Activated CD8-positive, alpha-beta memory T cell treated with anti-CD3 and anti-CD28 coated beads, Interleukin-2, amount 10 ng/mL, durations not matched to agents 7 days and 5 days (primary cell): ENCODE measurements around the gene C2orf81. TPM values are rescaled to one million over a fixed set of nuclear protein-coding genes. Genes with fewer than 3 reads are reported as not detected.

ENCODE experiments used
- ATAC-seq: fragments of 150-1000 bp; cut with Tn5 transposase; one replicate; pipeline ENCODE4 v1.10.0; 2021; ENCODE audit warnings: moderate library complexity
- CTCF ChIA-PET: fragments of 350-600 bp; sonication (Branson Sonifier 250); formaldehyde crosslinking; loops from one replicate; lab custom pipeline; 2021; ENCODE audit warnings: antibody characterized with exemption; lab: Charles Lee
- DNase-seq: peaks from one replicate; pipeline ENCODE4 v3.0.0-alpha.2; 2020
- H3K27ac Mint-ChIP-seq: one replicate; pipeline ENCODE4 v1.8.0; 2021; ENCODE audit warnings: mild to moderate bottlenecking, mixed read lengths
- H3K27me3 Mint-ChIP-seq: one replicate; pipeline ENCODE4 v1.8.0; 2021; ENCODE audit warnings: mixed read lengths
- H3K36me3 Mint-ChIP-seq: one replicate; pipeline ENCODE4 v1.8.0; 2021; ENCODE audit warnings: mild to moderate bottlenecking, mixed read lengths
- H3K4me1 Mint-ChIP-seq: one replicate; pipeline ENCODE4 v1.8.0; 2021; ENCODE audit warnings: mixed read lengths
- H3K4me3 Mint-ChIP-seq: one replicate; pipeline ENCODE4 v1.8.0; 2021; ENCODE audit warnings: mild to moderate bottlenecking, moderate library complexity, mixed read lengths
- H3K9me3 Mint-ChIP-seq: one replicate; pipeline ENCODE4 v1.8.0; 2022; ENCODE audit warnings: low read depth, mixed read lengths
- total RNA-seq, 2 experiments: library from RNA; stranded (reverse); gene quantifications; one replicate each; pipeline ENCODE4 v1.2.3, GENCODE V29; 2021

C2orf81 gene
- total RNA-seq, 2 experiments from 2014 or later = 0.93 to 1.8 TPM

DNA sequence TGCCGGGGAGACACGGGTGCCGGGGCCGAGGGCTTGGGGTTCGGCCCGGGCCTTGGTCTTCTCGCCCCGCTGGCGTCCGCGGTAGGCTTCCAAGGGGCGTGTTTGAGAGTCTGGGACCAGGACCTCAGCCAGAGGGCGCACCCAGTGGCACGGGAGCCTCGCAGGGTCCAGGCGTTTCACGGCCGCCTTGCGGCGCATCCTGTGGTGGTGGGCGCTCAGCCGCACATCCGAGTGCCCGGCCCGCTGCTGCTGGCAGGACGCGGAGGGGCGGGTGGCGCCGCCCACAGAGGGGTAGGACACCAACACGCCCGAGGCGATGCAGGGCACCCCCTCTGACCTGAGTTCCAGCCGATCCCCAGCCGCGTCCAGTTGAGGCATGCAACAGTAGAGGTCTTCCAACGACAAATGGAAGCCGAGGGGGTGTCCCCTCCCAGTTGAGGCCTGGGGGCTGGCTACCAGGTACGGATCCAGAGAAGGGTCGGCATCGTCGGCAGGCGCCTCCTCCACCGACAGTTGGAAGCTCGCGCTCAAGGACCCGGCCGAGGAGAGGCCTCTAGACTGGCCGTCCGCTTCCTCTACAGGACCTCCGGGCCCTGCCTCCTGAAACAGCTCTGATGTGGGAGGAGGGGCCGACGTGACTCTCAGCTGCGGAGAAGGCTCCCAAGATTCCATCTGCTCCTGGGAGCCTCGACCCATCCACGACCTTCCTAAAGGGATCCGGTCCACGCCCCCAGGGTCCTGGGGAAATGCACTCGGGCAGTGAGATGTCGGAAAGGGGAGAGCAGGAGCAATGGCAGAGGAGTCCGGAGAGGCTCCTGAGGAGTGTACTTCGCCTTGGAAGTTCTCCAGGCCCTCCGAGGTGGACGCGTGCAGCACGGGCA, 6.3 kb downstream of the C2orf81 start:
- H3K36me3 Mint-ChIP-seq = no peaks in the 10 kb centered on the region
- CTCF ChIA-PET = interaction anchor here (0.9 to 1.6 kb wide), 4 partner anchors 14 to 37 kb away, joined by 3 read pairs; no protein-coding TSS in a partner anchor
- DNase-seq = no peak
- H3K27ac Mint-ChIP-seq = no peak overlapping the region
- no peak overlapping the region for H3K4me3 Mint-ChIP-seq
- peak; percentile 37 for ATAC-seq
- H3K27me3 Mint-ChIP-seq = peaks cover 20% of the 10 kb centered on the region
- no peaks in the 10 kb centered on the region for H3K9me3 Mint-ChIP-seq
- H3K4me1 Mint-ChIP-seq = peaks cover 18% of the 10 kb centered on the region

DNA sequence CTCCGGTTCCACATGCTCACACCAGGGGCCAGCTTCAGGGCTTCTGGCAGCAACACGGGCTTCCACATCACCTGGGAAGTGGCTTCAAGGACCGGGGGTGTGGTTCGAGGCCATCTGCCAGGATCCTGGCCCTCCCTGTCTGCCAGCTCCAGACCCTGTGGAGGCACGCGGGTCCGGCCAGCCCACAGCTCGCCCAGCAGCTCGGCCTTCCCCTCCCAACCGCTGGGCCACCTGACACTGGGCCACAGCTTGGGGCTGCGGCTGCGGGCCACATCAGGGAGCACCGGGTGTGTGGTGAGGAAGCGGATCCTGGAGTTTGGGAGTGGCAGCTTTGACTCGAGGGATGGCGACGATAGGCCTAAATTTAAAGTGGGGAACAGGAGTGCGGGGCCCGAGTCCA, 7.0 kb downstream of the C2orf81 start:
- no peak for DNase-seq
- H3K27me3 Mint-ChIP-seq = peaks cover 20% of the 10 kb centered on the region
- no peak overlapping the region for H3K27ac Mint-ChIP-seq
- CTCF ChIA-PET = interaction anchor here (0.9 to 1.2 kb wide), 2 partner anchors 13 to 23 kb away, joined by 3 read pairs; no protein-coding TSS in a partner anchor
- H3K9me3 Mint-ChIP-seq = no peaks in the 10 kb centered on the region
- no peak for ATAC-seq
- no peak overlapping the region for H3K4me3 Mint-ChIP-seq
- peaks cover 16% of the 10 kb centered on the region for H3K4me1 Mint-ChIP-seq
- H3K36me3 Mint-ChIP-seq = no peaks in the 10 kb centered on the region

GRCh38 chr2:74413001-74413698, 8.3 kb downstream of the C2orf81 start:
- Mint-ChIP-seq H3K9me3 (no peaks in the 10 kb centered on the region), H3K36me3 (no peaks in the 10 kb centered on the region), H3K4me3 (no peak overlapping the region), H3K27ac (no peak overlapping the region), H3K4me1 (peaks cover 16% of the 10 kb centered on the region), H3K27me3 (peaks cover 29% of the 10 kb centered on the region)
- CTCF ChIA-PET = interaction anchor here (0.8 to 1.6 kb wide), 2 partner anchors 8 to 78 kb away, joined by 3 to 6 read pairs; partner anchors contain the start of genes C2orf81 and WDR54
- ATAC-seq (no peak), DNase-seq (no peak)

GRCh38 chr2:74407682-74408081, 13.7 kb downstream of the C2orf81 start:
- CTCF ChIA-PET = interaction anchor here (0.7 kb wide), 1 partner anchor 50 kb away, joined by 3 read pairs; the partner anchor contains the start of gene WBP1
- Mint-ChIP-seq H3K36me3 (no peaks in the 10 kb centered on the region), H3K27ac (no peak overlapping the region), H3K4me3 (no peak overlapping the region), H3K27me3 (peaks cover 29% of the 10 kb centered on the region), H3K9me3 (no peaks in the 10 kb centered on the region), H3K4me1 (no peaks in the 10 kb centered on the region)
- DNase-seq = no peak
- no peak for ATAC-seq

DNA sequence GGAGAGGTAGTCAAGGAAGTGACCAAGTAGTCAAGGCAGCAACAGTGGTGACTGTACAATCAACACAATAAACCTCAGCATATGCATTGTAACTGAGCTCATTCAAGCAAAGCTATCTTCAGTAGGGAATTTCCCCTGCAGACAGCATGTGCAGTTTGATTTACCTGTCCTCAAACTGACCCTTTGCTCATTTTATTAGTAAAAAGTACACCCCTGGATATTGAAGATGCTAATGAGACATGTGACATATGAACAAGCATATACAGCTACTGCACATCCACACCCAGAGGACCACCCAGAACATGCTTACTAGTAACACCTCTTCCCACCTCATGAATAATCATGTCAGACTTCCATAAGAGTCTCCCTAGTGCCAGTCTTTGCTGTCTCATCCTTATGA, 15.4 kb downstream of the C2orf81 start:
- no peaks in the 10 kb centered on the region for H3K4me1 Mint-ChIP-seq
- H3K27me3 Mint-ChIP-seq = peaks cover 33% of the 10 kb centered on the region
- no peak overlapping the region for H3K4me3 Mint-ChIP-seq
- no peak for DNase-seq
- H3K27ac Mint-ChIP-seq = no peak overlapping the region
- no peaks in the 10 kb centered on the region for H3K9me3 Mint-ChIP-seq
- no peaks in the 10 kb centered on the region for H3K36me3 Mint-ChIP-seq
- CTCF ChIA-PET = interaction anchor here (1.6 kb wide), 1 partner anchor 15 kb away, joined by 4 read pairs; the partner anchor contains the start of genes C2orf81 and WDR54
- peak; percentile 27 for ATAC-seq

DNA sequence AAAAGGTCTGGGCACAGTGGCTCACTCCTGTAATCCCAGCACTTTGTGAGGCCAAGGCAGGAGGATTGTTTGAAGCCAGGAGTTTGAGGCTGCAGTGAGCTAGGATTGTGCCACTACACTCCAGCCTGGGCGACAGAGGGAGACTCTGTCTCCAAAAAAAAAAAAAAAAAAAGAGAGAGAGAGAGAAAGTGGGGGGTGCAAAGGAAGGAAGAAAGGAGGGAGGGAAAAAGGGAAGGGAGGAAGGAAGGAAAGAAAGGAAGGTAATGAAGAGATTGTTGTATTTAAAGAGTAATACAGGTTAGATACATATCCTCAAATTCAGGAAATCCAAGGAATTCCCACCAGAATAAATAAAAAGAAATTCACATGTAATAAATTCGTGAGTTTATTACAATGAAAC, 19.5 kb downstream of the C2orf81 start:
- no peak overlapping the region for H3K27ac Mint-ChIP-seq
- CTCF ChIA-PET = interaction anchor here (1.0 to 1.8 kb wide), 5 partner anchors 10 to 152 kb away, joined by 3 to 10 read pairs (median 4); no protein-coding TSS in a partner anchor
- DNase-seq = no peak
- no peaks in the 10 kb centered on the region for H3K4me1 Mint-ChIP-seq
- peaks cover 15% of the 10 kb centered on the region for H3K27me3 Mint-ChIP-seq
- no peak for ATAC-seq
- no peaks in the 10 kb centered on the region for H3K36me3 Mint-ChIP-seq
- no peak overlapping the region for H3K4me3 Mint-ChIP-seq
- H3K9me3 Mint-ChIP-seq = no peaks in the 10 kb centered on the region

DNA sequence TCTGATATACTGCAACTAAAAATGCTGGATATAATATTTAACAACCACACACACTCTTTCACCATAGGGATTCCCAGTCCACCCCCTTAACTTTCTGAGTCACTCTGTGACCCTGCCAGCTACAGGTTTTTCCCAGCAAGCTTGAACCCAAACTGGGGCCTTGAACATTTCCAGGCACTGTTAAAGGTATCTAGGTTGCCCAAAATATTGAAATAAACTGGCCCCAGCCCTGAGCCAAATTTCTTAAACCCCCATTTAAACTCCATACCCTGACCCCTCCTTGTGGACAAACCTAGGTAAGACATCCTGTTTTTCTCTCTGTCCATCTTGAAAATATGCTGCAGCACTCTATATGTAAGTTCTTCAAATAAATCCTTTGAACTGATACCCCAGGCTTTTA, 21.6 kb downstream of the C2orf81 start:
- H3K4me1 Mint-ChIP-seq = no peaks in the 10 kb centered on the region
- DNase-seq (no peak), ATAC-seq (peak; percentile 68)
- no peak overlapping the region for H3K27ac Mint-ChIP-seq
- H3K9me3 Mint-ChIP-seq = no peaks in the 10 kb centered on the region
- H3K4me3 Mint-ChIP-seq = no peak overlapping the region
- H3K27me3 Mint-ChIP-seq = peaks cover 13% of the 10 kb centered on the region
- CTCF ChIA-PET = interaction anchor here (0.7 to 1.5 kb wide), 6 partner anchors 9 to 172 kb away, joined by 3 to 6 read pairs (median 4); no protein-coding TSS in a partner anchor
- H3K36me3 Mint-ChIP-seq = no peaks in the 10 kb centered on the region

- no peak overlapping the region for H3K27ac Mint-ChIP-seq
- no peak for DNase-seq
- H3K4me1 Mint-ChIP-seq = peaks cover 4% of the 10 kb centered on the region
- ATAC-seq = no peak
- CTCF ChIA-PET = no interaction called here
- no peaks in the 10 kb centered on the region for H3K9me3 Mint-ChIP-seq
- H3K36me3 Mint-ChIP-seq = no peaks in the 10 kb centered on the region
- peaks cover 11% of the 10 kb centered on the region for H3K27me3 Mint-ChIP-seq
- H3K4me3 Mint-ChIP-seq = no peak overlapping the region
Measured at GRCh38 chr2:74396149-74396548, 25.3 kb downstream of the C2orf81 start.

- CTCF ChIA-PET = interaction anchor here (1.0 kb wide), 1 partner anchor 16 kb away, joined by 3 read pairs; no protein-coding TSS in a partner anchor
- H3K4me3 Mint-ChIP-seq = no peak overlapping the region
- DNase-seq (no peak), ATAC-seq (no peak)
- H3K27me3 Mint-ChIP-seq = peaks cover 8% of the 10 kb centered on the region
- no peaks in the 10 kb centered on the region for H3K9me3 Mint-ChIP-seq
- peaks cover 6% of the 10 kb centered on the region for H3K4me1 Mint-ChIP-seq
- no peak overlapping the region for H3K27ac Mint-ChIP-seq
- peaks cover 1% of the 10 kb centered on the region for H3K36me3 Mint-ChIP-seq
Measured at GRCh38 chr2:74393525-74393924, 27.9 kb downstream of the C2orf81 start.

DNA sequence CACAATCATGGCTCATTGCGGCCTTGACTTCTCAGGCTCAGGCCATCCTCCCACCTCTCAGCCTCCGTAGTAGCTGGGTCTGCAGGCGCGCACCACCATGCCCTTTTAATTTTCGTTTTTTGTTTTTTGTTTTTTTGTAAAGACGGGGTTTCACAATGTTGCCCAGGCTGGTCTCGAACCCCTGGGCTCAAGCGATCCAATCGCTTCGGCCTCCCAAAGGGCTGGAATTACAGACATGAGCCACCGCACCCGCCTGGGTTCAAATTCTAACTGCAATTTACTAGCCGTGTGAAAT, 29.0 kb downstream of the C2orf81 start:
- no peak overlapping the region for H3K4me3 Mint-ChIP-seq
- peaks cover 1% of the 10 kb centered on the region for H3K36me3 Mint-ChIP-seq
- no peak overlapping the region for H3K27ac Mint-ChIP-seq
- peaks cover 8% of the 10 kb centered on the region for H3K27me3 Mint-ChIP-seq
- CTCF ChIA-PET = interaction anchor here (1.0 to 5.2 kb wide), 21 partner anchors 9 to 568 kb away, joined by 3 to 32 read pairs (median 7); partner anchors contain the start of genes C2orf81, CCDC142, DCTN1 and DQX1
- DNase-seq = no peak
- H3K4me1 Mint-ChIP-seq = peaks cover 6% of the 10 kb centered on the region
- no peaks in the 10 kb centered on the region for H3K9me3 Mint-ChIP-seq
- no peak for ATAC-seq

- Mint-ChIP-seq H3K4me1 (peaks cover 6% of the 10 kb centered on the region), H3K27me3 (peaks cover 8% of the 10 kb centered on the region), H3K9me3 (no peaks in the 10 kb centered on the region), H3K4me3 (peak overlapping the region; percentile 86), H3K27ac (peak overlapping the region; percentile 97), H3K36me3 (peaks cover 1% of the 10 kb centered on the region)
- peak; percentile 82 for ATAC-seq
- CTCF ChIA-PET = interaction anchor here (0.8 to 5.2 kb wide), 39 partner anchors 8 to 685 kb away, joined by 3 to 32 read pairs (median 5); partner anchors contain the start of genes C2orf81, CCDC142, DCTN1 and DQX1
- peak; percentile 96 for DNase-seq
Measured at GRCh38 chr2:74391580-74392448, 29.6 kb downstream of the C2orf81 start.

- Mint-ChIP-seq H3K27me3 (peaks cover 8% of the 10 kb centered on the region), H3K4me1 (peaks cover 6% of the 10 kb centered on the region), H3K36me3 (peaks cover 1% of the 10 kb centered on the region), H3K4me3 (peak overlapping the region; percentile 86), H3K9me3 (no peaks in the 10 kb centered on the region), H3K27ac (peak overlapping the region; percentile 97)
- ATAC-seq (no peak), DNase-seq (peak; percentile 44)
- CTCF ChIA-PET = interaction anchor here (0.8 to 5.2 kb wide), 38 partner anchors 9 to 684 kb away, joined by 3 to 32 read pairs (median 5); partner anchors contain the start of genes C2orf81, CCDC142, DCTN1 and DQX1
Measured at GRCh38 chr2:74391209-74391579, 30.2 kb downstream of the C2orf81 start.
